ENCODE results near the gene NPHP4.
"Not testable (repeated sequence)": the region's sequence is repeated elsewhere in the genome, so short reads cannot be mapped to it uniquely, and the experiment has no call there.

Gene NPHP4

GRCh38 chr1:5863238-5863637 is 129.0 kb downstream of the NPHP4 start:
- in situ Hi-C loops (cut with MboI; ENCODE audit: low sequenced_read_pairs): no loop called here

- in situ Hi-C loops (cut with MboI; ENCODE audit: low sequenced_read_pairs): no loop called here
Measured at GRCh38 chr1:5861871-5862825, 130.1 kb downstream of the NPHP4 start.

DNA sequence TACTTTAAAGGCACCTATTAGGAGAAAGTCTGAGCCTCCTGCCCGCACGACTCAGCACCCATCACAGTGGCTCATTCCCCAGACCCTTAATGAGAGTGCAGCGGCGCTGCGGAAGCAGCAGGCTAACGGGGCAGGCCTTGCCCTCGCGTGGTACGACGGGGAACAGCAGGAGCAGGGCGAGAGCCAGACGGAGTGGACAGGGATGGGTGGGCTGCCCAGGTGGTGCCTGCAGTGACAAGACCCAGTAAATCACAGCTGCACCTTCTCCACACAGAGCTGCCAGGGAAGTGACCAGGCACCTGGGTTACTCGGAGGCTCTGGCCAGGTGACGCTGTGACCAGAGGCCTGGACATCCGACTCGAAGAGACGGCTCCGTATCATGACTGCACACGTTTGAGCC is 131.9 kb downstream of the NPHP4 start:
- in situ Hi-C loops (cut with MboI; ENCODE audit: low sequenced_read_pairs): no loop called here

GRCh38 chr1:5859766-5860165 is 132.5 kb downstream of the NPHP4 start:
- in situ Hi-C loops (cut with MboI; ENCODE audit: low sequenced_read_pairs): no loop called here

GRCh38 chr1:5858844-5859407 is 133.3 kb downstream of the NPHP4 start:
- in situ Hi-C loops (cut with MboI; ENCODE audit: low sequenced_read_pairs): no loop called here

GRCh38 chr1:5858246-5858645 is 134.0 kb downstream of the NPHP4 start:
- in situ Hi-C loops (cut with MboI; ENCODE audit: low sequenced_read_pairs): no loop called here

DNA sequence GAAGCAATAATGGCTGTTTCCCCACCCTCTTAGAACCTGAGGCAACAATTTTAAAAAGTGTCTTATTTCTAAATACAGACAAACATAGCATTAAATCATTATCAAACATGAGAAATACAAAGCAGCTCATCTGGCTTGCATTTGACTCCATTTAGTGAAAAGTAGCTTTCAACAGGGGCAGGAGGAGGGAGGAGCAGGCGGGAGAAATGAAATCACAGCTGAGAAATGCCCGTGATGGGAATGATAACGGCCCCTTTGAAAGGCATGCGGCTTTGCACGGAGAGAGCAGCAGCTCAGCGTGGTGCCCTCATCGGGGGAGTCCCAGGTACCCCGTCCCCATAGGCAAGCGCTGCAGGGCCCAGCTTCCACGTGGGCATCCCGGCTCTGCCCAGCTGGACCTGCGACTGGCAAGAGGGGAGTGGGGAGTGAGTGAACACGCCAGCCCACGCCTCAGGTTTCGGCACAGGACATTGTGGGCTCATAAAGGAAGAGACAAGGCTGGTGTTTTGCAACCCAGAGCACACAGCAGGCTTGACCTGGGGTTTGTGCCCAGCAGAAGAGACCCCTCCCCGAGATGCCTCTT is 134.6 kb downstream of the NPHP4 start:
- in situ Hi-C loops (cut with MboI; ENCODE audit: low sequenced_read_pairs): no loop called here

- in situ Hi-C loops (cut with MboI; ENCODE audit: low sequenced_read_pairs): no loop called here
Measured at GRCh38 chr1:5857011-5857410, 135.2 kb downstream of the NPHP4 start.

DNA sequence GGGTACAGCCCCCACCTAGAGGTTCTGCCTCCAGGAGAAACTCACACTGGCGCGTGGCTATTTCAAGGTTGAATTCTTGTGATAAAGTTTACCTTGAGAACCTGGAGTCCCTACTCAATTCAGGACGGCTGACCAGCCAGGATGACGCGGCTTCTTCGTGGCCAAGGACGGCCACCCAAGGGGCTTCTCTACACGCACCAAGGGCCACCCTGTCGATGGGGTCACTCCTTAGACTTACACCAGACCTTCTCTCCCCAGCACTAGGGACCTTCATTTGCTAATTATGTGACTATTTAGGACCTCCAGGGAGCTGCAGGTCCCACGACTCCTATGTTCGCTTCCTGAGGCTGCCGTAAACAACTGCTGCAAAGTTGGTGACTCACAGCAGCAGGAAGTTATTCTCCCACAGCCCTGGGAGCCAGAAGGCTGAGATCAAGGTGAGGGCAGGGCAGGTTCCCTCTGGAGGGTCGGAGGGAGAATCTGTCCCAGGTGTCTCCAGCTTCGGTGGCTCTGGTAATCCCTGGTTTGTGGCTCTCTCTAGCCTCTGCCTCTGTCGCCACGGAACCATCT is 135.9 kb downstream of the NPHP4 start:
- in situ Hi-C loops (cut with MboI; ENCODE audit: low sequenced_read_pairs): no loop called here

GRCh38 chr1:5855196-5855897 is 136.9 kb downstream of the NPHP4 start:
- in situ Hi-C loops (cut with MboI; ENCODE audit: low sequenced_read_pairs): no loop called here

- in situ Hi-C loops (cut with MboI; ENCODE audit: low sequenced_read_pairs): no loop called here
Measured at GRCh38 chr1:5854754-5855153, 137.5 kb downstream of the NPHP4 start.

GRCh38 chr1:5853858-5854257 is 138.4 kb downstream of the NPHP4 start:
- in situ Hi-C loops (cut with MboI; ENCODE audit: low sequenced_read_pairs): not testable (repeated sequence)

DNA sequence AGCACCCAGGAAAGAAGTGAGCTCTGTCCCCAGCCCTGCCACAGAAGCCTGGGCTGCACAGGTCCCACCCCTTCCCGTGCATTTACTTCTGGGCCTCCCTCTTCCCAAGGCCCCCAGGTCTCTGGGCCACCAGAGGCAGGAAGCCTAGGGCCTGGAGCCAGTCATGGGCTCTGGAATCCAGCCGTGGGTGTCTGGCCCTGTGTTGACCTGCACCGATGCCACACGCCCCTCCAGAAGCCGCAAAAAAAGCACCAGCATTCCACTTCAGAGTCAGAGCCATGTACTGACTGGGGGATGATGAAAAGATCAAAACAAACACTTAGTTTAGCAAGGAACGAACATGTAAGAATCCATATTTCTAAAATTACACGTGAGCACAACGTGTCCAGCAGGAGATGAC is 141.7 kb downstream of the NPHP4 start:
- in situ Hi-C loops (cut with MboI; ENCODE audit: low sequenced_read_pairs): no loop called here

DNA sequence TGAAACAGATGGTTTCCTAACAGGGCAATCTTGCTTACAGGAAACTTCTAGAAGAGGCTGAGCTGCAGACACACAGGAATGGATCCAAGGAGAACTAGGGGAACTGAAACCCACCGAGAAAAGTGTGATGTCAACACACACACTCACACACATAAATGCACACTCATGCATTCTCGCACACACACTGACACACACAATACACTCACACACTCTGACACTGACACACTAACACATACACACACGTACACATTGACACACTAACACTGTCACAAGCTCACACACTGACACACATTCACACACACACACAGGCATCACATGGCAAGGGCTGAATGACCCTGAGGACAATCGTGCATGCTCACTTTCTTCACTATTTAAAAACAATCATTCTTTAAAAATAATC is 142.7 kb downstream of the NPHP4 start:
- in situ Hi-C loops (cut with MboI; ENCODE audit: low sequenced_read_pairs): no loop called here

- in situ Hi-C loops (cut with MboI; ENCODE audit: low sequenced_read_pairs): no loop called here
Measured at GRCh38 chr1:5847013-5847659, 145.1 kb downstream of the NPHP4 start.

GRCh38 chr1:5845376-5845775 is 146.8 kb downstream of the NPHP4 start:
- in situ Hi-C loops (cut with MboI; ENCODE audit: low sequenced_read_pairs): no loop called here

- in situ Hi-C loops (cut with MboI; ENCODE audit: low sequenced_read_pairs): no loop called here
Measured at GRCh38 chr1:5844442-5844841, 147.8 kb downstream of the NPHP4 start.

DNA sequence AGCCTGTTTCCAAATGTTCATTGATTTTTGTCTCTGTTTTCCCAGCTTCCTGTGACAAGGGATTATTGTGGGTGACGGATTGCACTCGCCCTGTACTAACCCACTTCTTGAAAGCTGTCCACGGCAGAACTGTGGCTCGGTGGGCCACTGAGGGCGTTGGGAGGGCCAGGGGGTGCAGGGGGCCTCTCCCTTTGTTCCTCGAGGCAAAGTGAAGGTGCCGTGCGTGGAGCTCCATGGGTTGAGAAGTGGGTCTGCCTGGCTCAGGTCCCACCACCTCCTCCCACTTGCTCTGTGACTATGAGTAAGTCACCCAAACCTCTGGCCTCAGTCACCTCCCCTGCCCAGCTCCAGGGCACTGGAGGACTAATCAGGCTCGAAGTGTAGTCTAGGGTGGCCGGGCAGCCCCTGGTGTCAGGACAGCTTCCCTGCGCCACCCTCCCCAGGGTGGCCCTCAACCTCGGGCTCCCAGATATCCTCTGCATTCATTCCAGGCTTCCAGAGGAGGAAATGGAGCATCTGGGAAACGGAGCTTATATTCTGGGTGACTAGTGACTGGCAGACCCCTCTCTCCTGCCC is 148.6 kb downstream of the NPHP4 start:
- in situ Hi-C loops (cut with MboI; ENCODE audit: low sequenced_read_pairs): no loop called here

GRCh38 chr1:5842679-5843078 is 149.5 kb downstream of the NPHP4 start:
- in situ Hi-C loops (cut with MboI; ENCODE audit: low sequenced_read_pairs): no loop called here

GRCh38 chr1:5840551-5841001 is 151.6 kb downstream of the NPHP4 start:
- in situ Hi-C loops (cut with MboI; ENCODE audit: low sequenced_read_pairs): no loop called here
